Endothelial cell of umbilical vein (primary cell): ENCODE results near the gene PLEKHG5. TPM values are rescaled to one million over a fixed set of nuclear protein-coding genes. Genes with fewer than 3 reads are reported as not detected.

Source experiments
- BruUV-seq: library from RNA; stranded (reverse); fragments of 400-500 nt; replicated peaks from 2 replicates; lab custom pipeline; 2021; lab: Mats Ljungman, UMichigan
- CTCF ChIA-PET: fragments of 300-600, 350-600 bp; sonication (Branson Sonifier 250); formaldehyde crosslinking; loops from one replicate; lab custom pipeline; 2021; ENCODE audit warnings: antibody characterized with exemption, inconsistent platforms; lab: Charles Lee
- POLR2A ChIA-PET: fragments of 300-600, 350-600 bp; sonication (Branson Sonifier 250); formaldehyde crosslinking; loops from one replicate; lab custom pipeline; 2021; ENCODE audit warnings: antibody characterized with exemption, inconsistent platforms; lab: Charles Lee
- DNase-seq: peaks from one replicate; pipeline ENCODE4 v3.0.0-alpha.2; 2011; ENCODE audit warnings: low read depth, low spot score
- FAIRE-seq: peaks from 2 replicates; lab custom pipeline; 2011; peaks lifted over from hg19 to GRCh38; lab: Jason Lieb, UNC
- H2AFZ ChIP-seq: 2 replicates; pipeline ENCODE4 v1.6.0; 2012; ENCODE audit warnings: low read depth, low read length, control low read depth, inconsistent platforms
- H3K27ac ChIP-seq: 2 replicates; pipeline ENCODE4 v1.5.1; 2011; ENCODE audit warnings: low read depth, mild to moderate bottlenecking, control low read depth, low read length, moderate library complexity; ENCODE audit not compliant: insufficient read depth
- H3K27me3 ChIP-seq, 2 experiments: 2 replicates each; pipeline versions ENCODE4 v1.6.0 to v1.6.1; 2011; ENCODE audit warnings: low read length in 2 of 2, mixed read lengths in 1 of 2; ENCODE audit not compliant: control insufficient read depth in 2 of 2, insufficient read depth in 2 of 2
- H3K36me3 ChIP-seq, 2 experiments: 2 replicates in 1 of 2; 3 replicates in 1 of 2; pipeline ENCODE4 v1.5.1; 2011; ENCODE audit warnings: low read length in 2 of 2, mild to moderate bottlenecking in 1 of 2, moderate library complexity in 1 of 2; ENCODE audit not compliant: control insufficient read depth in 2 of 2, insufficient read depth in 2 of 2; ENCODE audit errors: extremely low read depth in 1 of 2
- H3K4me1 ChIP-seq: 3 replicates; pipeline ENCODE4 v1.5.1; 2011; ENCODE audit warnings: mild to moderate bottlenecking, low read length; ENCODE audit not compliant: control insufficient read depth, insufficient read depth; ENCODE audit errors: extremely low read depth
- H3K4me2 ChIP-seq: 2 replicates; pipeline ENCODE4 v1.6.1; 2011; ENCODE audit warnings: low read length, control low read depth, mixed read lengths; ENCODE audit not compliant: insufficient read depth
- H3K4me3 ChIP-seq, 3 experiments: fragments of 200-600 bp in 1 of 3; sonication (generic), shearing (Covaris generic) in 1 of 3; replicated peaks in 1 of 3; 2 replicates each; pipeline ENCODE4 v1.5.1; 2011 to 2016; ENCODE audit warnings: control low read depth in 3 of 3, low read length in 3 of 3, mild to moderate bottlenecking in 2 of 3, inconsistent platforms in 1 of 3, low read depth in 1 of 3, moderate library complexity in 1 of 3; ENCODE audit not compliant: insufficient read depth in 1 of 3
- H3K79me2 ChIP-seq: 2 replicates; pipeline ENCODE4 v1.6.0; 2012; ENCODE audit warnings: low read length, inconsistent platforms; ENCODE audit not compliant: control insufficient read depth, insufficient read depth
- H3K9ac ChIP-seq: replicated peaks from 2 replicates; pipeline ENCODE3; 2011; ENCODE audit warnings: low read length, control low read depth; ENCODE audit not compliant: insufficient read depth; ENCODE audit errors: extremely low read depth
- H3K9me1 ChIP-seq: replicated peaks from 3 replicates; pipeline ENCODE4 v1.6.0; 2011; ENCODE audit warnings: mild to moderate bottlenecking, low read length; ENCODE audit not compliant: control insufficient read depth, insufficient read depth; ENCODE audit errors: extremely low read depth
- H3K9me3 ChIP-seq: replicated peaks from 2 replicates; pipeline ENCODE4 v1.5.1; 2012; ENCODE audit warnings: low read length, inconsistent platforms; ENCODE audit not compliant: control insufficient read depth, insufficient read depth
- H4K20me1 ChIP-seq: replicated peaks from 2 replicates; pipeline ENCODE3; 2011; ENCODE audit warnings: mild to moderate bottlenecking, low read length; ENCODE audit not compliant: control insufficient read depth, insufficient read depth; ENCODE audit errors: extremely low read depth
- EZH2 ChIP-seq: IDR thresholded peaks from 2 replicates; pipeline ENCODE4 v1.6.1; 2012; ENCODE audit warnings: borderline replicate concordance, low read depth, mild to moderate bottlenecking, moderate library complexity, low read length, inconsistent platforms; ENCODE audit not compliant: severe bottlenecking
- FOS ChIP-seq: IDR thresholded peaks from 2 replicates; pipeline ENCODE4 v1.6.1; 2011; ENCODE audit warnings: mild to moderate bottlenecking, low read length, moderate library complexity, borderline replicate concordance; ENCODE audit not compliant: insufficient read depth
- GATA2 ChIP-seq: IDR thresholded peaks from 2 replicates; pipeline ENCODE4 v1.7.0; 2011; ENCODE audit warnings: low read depth, mild to moderate bottlenecking, moderate library complexity, mixed read lengths, low read length; ENCODE audit not compliant: insufficient read length, insufficient read depth
- JUN ChIP-seq: IDR thresholded peaks from 2 replicates; pipeline ENCODE4 v1.6.1; 2011; ENCODE audit warnings: borderline replicate concordance, low read depth; ENCODE audit not compliant: insufficient read length, insufficient read depth
- MYC ChIP-seq: IDR thresholded peaks from one replicate; pipeline ENCODE4 v1.6.1; 2011; ENCODE audit warnings: mild to moderate bottlenecking, low read depth, low read length
- POLR2A ChIP-seq: IDR thresholded peaks from 2 replicates; pipeline ENCODE4 v1.6.1; 2012; ENCODE audit warnings: low read depth, mild to moderate bottlenecking, control low read depth, low read length
- POLR2AphosphoS5 ChIP-seq: IDR thresholded peaks from 2 replicates; pipeline ENCODE4 v1.6.1; 2012; ENCODE audit warnings: low read depth, mild to moderate bottlenecking, control low read depth, low read length, moderate library complexity; ENCODE audit not compliant: insufficient read depth
- dilution Hi-C: fragments of 300-500 bp; cut with MboI; formaldehyde crosslinking; loops from one replicate; pipeline ENCODE4 v1.15.0; 2019; ENCODE audit warnings: low sequenced_read_pairs; ENCODE audit not compliant: extremely low pct_ligation_motif_present
- intact Hi-C: fragments of 100-400 bp; cut with micrococcal nuclease; formaldehyde crosslinking; loops from one replicate; pipeline ENCODE4 v1.10.0; 2022
- polyA plus RNA-seq, 4 experiments: library from polyadenylated mRNA; depleted of rRNA in 3 of 4; stranded (reverse) in 3 of 4; unstranded in 1 of 4; fragments of >200 nt; gene quantifications; 2 replicates each; pipeline versions ENCODE4 v1.2.1 to v1.2.3, GENCODE V29; 2011 to 2012; ENCODE audit warnings: missing spikeins in 1 of 4
- total RNA-seq: library from RNA; stranded (reverse); gene quantifications from 2 replicates; pipeline ENCODE4 v1.2.3, GENCODE V29; 2021
- TF ChIP-seq, protein P1 (sequence below): IDR thresholded peaks from 2 replicates; pipeline ENCODE4 v1.6.1; 2011; ENCODE audit not compliant: insufficient read depth, insufficient read length
- TF ChIP-seq, protein P2 (sequence below), 2 donors: IDR thresholded peaks; 1 replicate in 1 of 2; 2 replicates in 1 of 2; pipeline ENCODE4 v1.5.1; 2011; ENCODE audit warnings: low read length in 2 of 2, mild to moderate bottlenecking in 2 of 2, moderate library complexity in 2 of 2, control low read depth in 1 of 2, inconsistent platforms in 1 of 2, low read depth in 1 of 2; ENCODE audit not compliant: insufficient read depth in 1 of 2; ENCODE audit errors: extremely low read depth in 1 of 2

Gene PLEKHG5
- total and polyA plus RNA-seq, 2 donors (not counting 3 experiments of a cell fraction or from before 2014, with no cell fraction given), result 30.6 to 56.9 TPM

GRCh38 chr1:6497215-6497866, 5.9 kb upstream of the PLEKHG5 start:
- no peaks in the 10 kb centered on the region for H3K79me2 ChIP-seq
- H3K27ac ChIP-seq, result no peak overlapping the region
- no TSS peak for BruUV-seq
- peak overlapping the region; percentile 41 for H3K9ac ChIP-seq
- peak overlapping the region; percentile 75 for H2AFZ ChIP-seq
- no peaks in the 10 kb centered on the region for H3K9me1 ChIP-seq
- POLR2A ChIA-PET, result no interaction called here
- H3K9me3 ChIP-seq, result no peaks in the 10 kb centered on the region
- H3K4me3 ChIP-seq, result peak overlapping the region; percentile 30 to 57 (median 48)
- peaks cover 24% of the 10 kb centered on the region for H3K4me1 ChIP-seq
- H3K27me3 ChIP-seq, result no peaks in the 10 kb centered on the region
- dilution Hi-C loops, result no loop called here
- CTCF ChIA-PET, result no interaction called here
- TF ChIP-seq FOS (no peak), EZH2 (no peak), POLR2AphosphoS5 (no peak), POLR2A (no peak), JUN (no peak), GATA2 (no peak), MYC (no peak)
- TF ChIP-seq, protein P1, sequence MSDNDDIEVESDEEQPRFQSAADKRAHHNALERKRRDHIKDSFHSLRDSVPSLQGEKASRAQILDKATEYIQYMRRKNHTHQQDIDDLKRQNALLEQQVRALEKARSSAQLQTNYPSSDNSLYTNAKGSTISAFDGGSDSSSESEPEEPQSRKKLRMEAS, result no peak
- TF ChIP-seq, protein P2, sequence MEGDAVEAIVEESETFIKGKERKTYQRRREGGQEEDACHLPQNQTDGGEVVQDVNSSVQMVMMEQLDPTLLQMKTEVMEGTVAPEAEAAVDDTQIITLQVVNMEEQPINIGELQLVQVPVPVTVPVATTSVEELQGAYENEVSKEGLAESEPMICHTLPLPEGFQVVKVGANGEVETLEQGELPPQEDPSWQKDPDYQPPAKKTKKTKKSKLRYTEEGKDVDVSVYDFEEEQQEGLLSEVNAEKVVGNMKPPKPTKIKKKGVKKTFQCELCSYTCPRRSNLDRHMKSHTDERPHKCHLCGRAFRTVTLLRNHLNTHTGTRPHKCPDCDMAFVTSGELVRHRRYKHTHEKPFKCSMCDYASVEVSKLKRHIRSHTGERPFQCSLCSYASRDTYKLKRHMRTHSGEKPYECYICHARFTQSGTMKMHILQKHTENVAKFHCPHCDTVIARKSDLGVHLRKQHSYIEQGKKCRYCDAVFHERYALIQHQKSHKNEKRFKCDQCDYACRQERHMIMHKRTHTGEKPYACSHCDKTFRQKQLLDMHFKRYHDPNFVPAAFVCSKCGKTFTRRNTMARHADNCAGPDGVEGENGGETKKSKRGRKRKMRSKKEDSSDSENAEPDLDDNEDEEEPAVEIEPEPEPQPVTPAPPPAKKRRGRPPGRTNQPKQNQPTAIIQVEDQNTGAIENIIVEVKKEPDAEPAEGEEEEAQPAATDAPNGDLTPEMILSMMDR (IDR thresholded peaks at IDR 0.05; ENCODE audit: extremely low read depth in 1 of 2, insufficient read depth in 1 of 2, low read depth in 1 of 2, low read length in 2 of 2), result no peak
- H4K20me1 ChIP-seq, result no peaks in the 10 kb centered on the region
- intact Hi-C loops, result loop anchor here (10.0 kb wide), 1 partner anchor 287 kb away; the partner anchor contains the start of gene CAMTA1
- H3K36me3 ChIP-seq, result no peaks in the 10 kb centered on the region
- H3K4me2 ChIP-seq, result peak overlapping the region; percentile 78
- peak; percentile 69 for FAIRE-seq
- DNase-seq, result peak; percentile 41
